ENCODE measurements around the gene MSRB3.

DNA sequence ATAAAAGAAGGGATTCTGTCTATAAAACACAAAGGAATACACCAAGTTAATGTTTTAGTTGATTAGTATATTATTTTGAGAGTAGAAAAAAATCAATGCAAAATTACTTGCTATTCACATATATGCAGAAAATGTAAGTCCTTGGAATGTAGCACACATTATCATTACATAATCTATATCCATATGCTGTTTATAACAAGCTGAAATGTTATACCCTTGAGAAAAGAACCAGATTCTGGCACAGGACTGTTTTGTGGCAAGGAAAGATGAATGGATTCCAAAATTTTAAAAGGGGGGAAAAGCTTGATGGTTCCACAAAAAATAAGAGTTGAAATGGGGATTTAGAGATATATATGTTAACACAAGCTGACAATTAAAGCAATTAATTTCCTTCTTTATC, 153.6 kb downstream of the MSRB3 start:
- TF ChIP-seq, protein P1, sequence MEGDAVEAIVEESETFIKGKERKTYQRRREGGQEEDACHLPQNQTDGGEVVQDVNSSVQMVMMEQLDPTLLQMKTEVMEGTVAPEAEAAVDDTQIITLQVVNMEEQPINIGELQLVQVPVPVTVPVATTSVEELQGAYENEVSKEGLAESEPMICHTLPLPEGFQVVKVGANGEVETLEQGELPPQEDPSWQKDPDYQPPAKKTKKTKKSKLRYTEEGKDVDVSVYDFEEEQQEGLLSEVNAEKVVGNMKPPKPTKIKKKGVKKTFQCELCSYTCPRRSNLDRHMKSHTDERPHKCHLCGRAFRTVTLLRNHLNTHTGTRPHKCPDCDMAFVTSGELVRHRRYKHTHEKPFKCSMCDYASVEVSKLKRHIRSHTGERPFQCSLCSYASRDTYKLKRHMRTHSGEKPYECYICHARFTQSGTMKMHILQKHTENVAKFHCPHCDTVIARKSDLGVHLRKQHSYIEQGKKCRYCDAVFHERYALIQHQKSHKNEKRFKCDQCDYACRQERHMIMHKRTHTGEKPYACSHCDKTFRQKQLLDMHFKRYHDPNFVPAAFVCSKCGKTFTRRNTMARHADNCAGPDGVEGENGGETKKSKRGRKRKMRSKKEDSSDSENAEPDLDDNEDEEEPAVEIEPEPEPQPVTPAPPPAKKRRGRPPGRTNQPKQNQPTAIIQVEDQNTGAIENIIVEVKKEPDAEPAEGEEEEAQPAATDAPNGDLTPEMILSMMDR (IDR thresholded peaks at IDR 0.05; ENCODE audit: extremely low read depth in 1 of 2, insufficient read depth in 1 of 2, low read depth in 1 of 2, low read length in 2 of 2): no peak
- TF ChIP-seq JUN (IDR thresholded peaks at IDR 0.05; ENCODE audit: borderline replicate concordance, insufficient read depth, insufficient read length, low read depth) (no peak), EZH2 (IDR thresholded peaks at IDR 0.05; ENCODE audit: borderline replicate concordance, low read depth, low read length, severe bottlenecking) (no peak), POLR2AphosphoS5 (IDR thresholded peaks at IDR 0.05; ENCODE audit: insufficient read depth, low read depth, low read length) (no peak), POLR2A (IDR thresholded peaks at IDR 0.05; ENCODE audit: low read depth, low read length) (no peak)
- TF ChIP-seq, protein P2, sequence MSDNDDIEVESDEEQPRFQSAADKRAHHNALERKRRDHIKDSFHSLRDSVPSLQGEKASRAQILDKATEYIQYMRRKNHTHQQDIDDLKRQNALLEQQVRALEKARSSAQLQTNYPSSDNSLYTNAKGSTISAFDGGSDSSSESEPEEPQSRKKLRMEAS (IDR thresholded peaks at IDR 0.05; ENCODE audit: insufficient read depth, insufficient read length): no peak
